PC-3 (cell line): ENCODE measurements around the gene CAST. TPM values are rescaled to one million over a fixed set of nuclear protein-coding genes. Genes with fewer than 3 reads are reported as not detected.

Experiments used
- ATAC-seq: fragments of 200-7000 bp; cut with Tn5 transposase; 2 replicates; pipeline ENCODE4 v1.9.1; 2020; ENCODE audit warnings: mild to moderate bottlenecking, moderate library complexity
- BruUV-seq: library from RNA; stranded (reverse); fragments of 400-500 nt; replicated peaks from 2 replicates; lab custom pipeline; 2021; lab: Mats Ljungman, UMichigan
- CTCF ChIA-PET: fragments of 300-600 bp; sonication (Branson Sonifier 250); formaldehyde crosslinking; loops from one replicate; lab custom pipeline; 2022; ENCODE audit warnings: antibody characterized with exemption; lab: Charles Lee
- POLR2A ChIA-PET: fragments of 300-600 bp; sonication (Branson Sonifier 250); formaldehyde crosslinking; loops from one replicate; lab custom pipeline; 2022; ENCODE audit warnings: antibody characterized with exemption; ENCODE audit not compliant: unreplicated experiment; lab: Charles Lee
- DNase-seq: peaks from one replicate; pipeline ENCODE4 v3.0.0-alpha.2; 2015
- H2AFZ ChIP-seq: fragments of 300-600 bp; sonication (generic); 2 replicates; pipeline ENCODE4 v1.6.0; 2016; ENCODE audit warnings: antibody characterized with exemption, low read length
- H3F3A ChIP-seq: fragments of 300-600 bp; sonication (generic); one replicate; pipeline ENCODE4 v1.6.0; 2017; ENCODE audit warnings: antibody characterized with exemption, low read length, control low read depth, mild to moderate bottlenecking; ENCODE audit not compliant: unreplicated experiment
- H3K27ac ChIP-seq: fragments of 300-600 bp; sonication (generic); 2 replicates; pipeline ENCODE4 v1.5.1; 2016; ENCODE audit warnings: mild to moderate bottlenecking, low read length
- H3K27me3 ChIP-seq: fragments of 300-600 bp; sonication (generic); 2 replicates; pipeline ENCODE4 v1.6.1; 2016; ENCODE audit warnings: low read length, mixed read lengths
- H3K36me3 ChIP-seq: fragments of 300-600 bp; sonication (generic); 2 replicates; pipeline ENCODE4 v1.6.1; 2016; ENCODE audit warnings: low read depth, mixed run types, low read length, mixed read lengths
- H3K4me1 ChIP-seq: fragments of 300-600 bp; sonication (generic); 2 replicates; pipeline ENCODE4 v1.5.1; 2016; ENCODE audit warnings: low read length; ENCODE audit not compliant: insufficient read depth
- H3K4me2 ChIP-seq: fragments of 300-600 bp; sonication (generic); 2 replicates; pipeline ENCODE4 v1.6.0; 2016; ENCODE audit warnings: low read length
- H3K4me3 ChIP-seq: fragments of 300-600 bp; sonication (generic); 2 replicates; pipeline ENCODE4 v1.5.1; 2016; ENCODE audit warnings: mild to moderate bottlenecking, low read length, mixed read lengths
- H3K79me2 ChIP-seq: fragments of 300-600 bp; sonication (generic); 2 replicates; pipeline ENCODE4 v1.6.1; 2017; ENCODE audit warnings: low read length, mixed read lengths
- H3K9ac ChIP-seq: fragments of 300-600 bp; sonication (generic); 2 replicates; pipeline ENCODE4 v1.6.0; 2016; ENCODE audit warnings: mild to moderate bottlenecking, low read length
- H3K9me2 ChIP-seq: fragments of 300-600 bp; sonication (generic); replicated peaks from 2 replicates; pipeline ENCODE4 v1.6.1; 2016; ENCODE audit warnings: mixed run types, low read length, mixed read lengths
- H3K9me3 ChIP-seq: fragments of 300-600 bp; sonication (generic); 2 replicates; pipeline ENCODE4 v1.6.1; 2016; ENCODE audit warnings: low read length, mixed read lengths
- H4K20me1 ChIP-seq: fragments of 300-600 bp; sonication (generic); 2 replicates; pipeline ENCODE4 v1.6.1; 2016; ENCODE audit warnings: low read length, mixed read lengths
- EZH2 ChIP-seq: fragments of 300-600 bp; sonication (generic); IDR thresholded peaks from one replicate; pipeline ENCODE4 v1.6.1; 2017; ENCODE audit warnings: antibody characterized with exemption, mild to moderate bottlenecking, low read length; ENCODE audit not compliant: unreplicated experiment
- EZH2phosphoT487 ChIP-seq: fragments of 300-600 bp; sonication (generic); IDR thresholded peaks from 2 replicates; pipeline ENCODE4 v1.6.1; 2018; ENCODE audit warnings: mild to moderate bottlenecking, antibody characterized with exemption, low read length, borderline replicate concordance
- intact Hi-C: fragments of 100-400 bp; cut with micrococcal nuclease; formaldehyde crosslinking; loops from 2 replicates; pipeline ENCODE4 v1.9.0; 2023
- total RNA-seq: library from RNA; depleted of rRNA; stranded (reverse); fragments of >200 nt; gene quantifications from 2 replicates; pipeline ENCODE4 v1.2.3, GENCODE V29; 2014
- TF ChIP-seq, protein P1 (sequence below): fragments of 300-600 bp; sonication (generic); conservative IDR thresholded peaks from 2 replicates; pipeline ENCODE4 v1.5.1; 2017; ENCODE audit warnings: antibody characterized with exemption, low read depth, mild to moderate bottlenecking, low read length

The CAST gene
- total RNA-seq, 1 experiment from 2014 or later: 73.2 TPM

DNA sequence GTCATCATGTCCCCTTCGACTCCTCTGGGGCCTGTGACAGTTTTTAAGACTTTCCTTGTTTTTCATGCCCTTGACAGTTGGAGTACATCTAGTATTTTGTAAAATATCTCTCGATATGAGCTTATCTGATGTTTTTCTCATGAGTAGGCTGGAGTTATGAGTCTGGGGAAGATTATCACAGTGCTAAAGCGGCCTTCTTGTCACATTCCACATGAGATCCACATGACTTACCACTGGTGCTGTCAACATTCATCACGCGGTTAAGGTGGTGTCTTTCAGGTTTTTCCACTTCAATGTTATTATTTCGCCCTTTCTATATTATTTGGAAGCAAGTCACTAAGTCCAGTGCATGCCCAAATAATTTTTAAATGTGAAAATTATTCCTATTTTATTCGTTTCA, 17.1 kb upstream of the CAST start:
- POLR2A ChIA-PET: no interaction called here
- CTCF ChIA-PET: interaction anchor here (0.6 kb wide), 1 partner anchor 10 kb away, joined by 7 read pairs; no protein-coding TSS in a partner anchor

DNA sequence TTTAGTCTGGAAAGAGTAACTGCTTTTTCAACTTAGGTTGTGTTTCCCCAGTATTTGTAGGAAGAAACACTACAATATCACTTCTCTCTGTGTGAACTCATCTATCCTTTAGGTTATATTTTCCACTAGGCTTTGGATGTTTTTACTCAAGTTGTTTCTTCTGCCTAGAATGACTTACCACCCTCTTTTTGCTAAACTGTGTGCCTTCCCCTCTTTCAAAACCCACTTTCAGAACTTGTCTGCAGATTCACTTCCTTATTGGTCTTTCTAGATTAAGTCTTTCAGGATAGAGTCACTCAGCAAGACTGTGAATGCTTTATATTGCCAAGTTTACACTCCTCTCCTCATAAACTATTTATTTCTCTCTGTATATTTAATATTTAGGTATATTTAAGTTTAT, 14.2 kb upstream of the CAST start:
- H3K9me3 ChIP-seq: no peaks in the 10 kb centered on the region
- intact Hi-C loops: no loop called here
- no peak overlapping the region for H3K4me2 ChIP-seq
- CTCF ChIA-PET: no interaction called here
- H3K4me3 ChIP-seq: no peak overlapping the region
- TF ChIP-seq EZH2 (no peak), EZH2phosphoT487 (no peak)
- TF ChIP-seq, protein P1, sequence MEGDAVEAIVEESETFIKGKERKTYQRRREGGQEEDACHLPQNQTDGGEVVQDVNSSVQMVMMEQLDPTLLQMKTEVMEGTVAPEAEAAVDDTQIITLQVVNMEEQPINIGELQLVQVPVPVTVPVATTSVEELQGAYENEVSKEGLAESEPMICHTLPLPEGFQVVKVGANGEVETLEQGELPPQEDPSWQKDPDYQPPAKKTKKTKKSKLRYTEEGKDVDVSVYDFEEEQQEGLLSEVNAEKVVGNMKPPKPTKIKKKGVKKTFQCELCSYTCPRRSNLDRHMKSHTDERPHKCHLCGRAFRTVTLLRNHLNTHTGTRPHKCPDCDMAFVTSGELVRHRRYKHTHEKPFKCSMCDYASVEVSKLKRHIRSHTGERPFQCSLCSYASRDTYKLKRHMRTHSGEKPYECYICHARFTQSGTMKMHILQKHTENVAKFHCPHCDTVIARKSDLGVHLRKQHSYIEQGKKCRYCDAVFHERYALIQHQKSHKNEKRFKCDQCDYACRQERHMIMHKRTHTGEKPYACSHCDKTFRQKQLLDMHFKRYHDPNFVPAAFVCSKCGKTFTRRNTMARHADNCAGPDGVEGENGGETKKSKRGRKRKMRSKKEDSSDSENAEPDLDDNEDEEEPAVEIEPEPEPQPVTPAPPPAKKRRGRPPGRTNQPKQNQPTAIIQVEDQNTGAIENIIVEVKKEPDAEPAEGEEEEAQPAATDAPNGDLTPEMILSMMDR: no peak
- BruUV-seq: no TSS peak
- ATAC-seq (no peak), DNase-seq (no peak)
- no peaks in the 10 kb centered on the region for H3K9me2 ChIP-seq
- H3K27me3 ChIP-seq: no peaks in the 10 kb centered on the region
- H3K27ac ChIP-seq: no peak overlapping the region; the same call in 1 of the 2 replicates
- H4K20me1 ChIP-seq: no peaks in the 10 kb centered on the region
- H3K36me3 ChIP-seq: no peaks in the 10 kb centered on the region
- H3F3A ChIP-seq: no peaks in the 10 kb centered on the region
- H3K9ac ChIP-seq: no peak overlapping the region
- POLR2A ChIA-PET: no interaction called here
- H2AFZ ChIP-seq: no peak overlapping the region
- peaks cover 35% of the 10 kb centered on the region for H3K4me1 ChIP-seq
- H3K79me2 ChIP-seq: no peaks in the 10 kb centered on the region

More for the DNA sequence above, 17.1 kb upstream of the CAST start:
- peaks cover 17% of the 10 kb centered on the region for H3K4me1 ChIP-seq
- BruUV-seq: no TSS peak
- no peak overlapping the region for H3K4me3 ChIP-seq
- H3K27me3 ChIP-seq: no peaks in the 10 kb centered on the region
- intact Hi-C loops: no loop called here
- DNase-seq (no peak), ATAC-seq (no peak)
- no peaks in the 10 kb centered on the region for H3K36me3 ChIP-seq
- H4K20me1 ChIP-seq: no peaks in the 10 kb centered on the region
- no peaks in the 10 kb centered on the region for H3K9me2 ChIP-seq
- H3K79me2 ChIP-seq: no peaks in the 10 kb centered on the region
- H3F3A ChIP-seq: no peaks in the 10 kb centered on the region
- H3K9ac ChIP-seq: no peak overlapping the region
- H3K4me2 ChIP-seq: no peak overlapping the region
- no peak overlapping the region for H3K27ac ChIP-seq
- TF ChIP-seq EZH2 (no peak), EZH2phosphoT487 (no peak)
- no peak overlapping the region for H2AFZ ChIP-seq
- H3K9me3 ChIP-seq: no peaks in the 10 kb centered on the region

DNA sequence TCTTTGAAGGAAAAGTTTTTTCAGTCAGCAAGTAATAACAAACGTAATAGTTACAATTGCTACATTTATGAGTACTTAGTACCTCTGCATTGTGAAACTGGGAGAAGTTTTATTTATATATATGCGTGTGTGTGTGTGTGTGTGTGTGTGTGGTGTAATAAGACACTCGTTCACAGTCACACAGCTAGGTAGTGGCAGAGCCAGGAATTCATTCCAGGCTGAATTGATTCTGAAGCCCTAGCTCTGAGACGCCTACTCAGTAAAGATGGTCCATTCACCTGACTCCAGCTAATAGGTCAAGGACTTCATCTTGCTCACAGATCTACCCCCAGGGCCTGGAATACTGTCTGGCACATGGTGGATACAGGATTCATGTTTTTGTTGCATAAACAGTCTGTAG, 13.6 kb upstream of the CAST start:
- DNase-seq: peak; percentile 45
- H3K9ac ChIP-seq: peak overlapping the region; percentile 69
- H3K79me2 ChIP-seq: no peaks in the 10 kb centered on the region
- no peak overlapping the region for H3K4me3 ChIP-seq
- H4K20me1 ChIP-seq: no peaks in the 10 kb centered on the region
- no peaks in the 10 kb centered on the region for H3K9me2 ChIP-seq
- H3K4me2 ChIP-seq: peak overlapping the region; percentile 38
- H3K4me1 ChIP-seq: peaks cover 40% of the 10 kb centered on the region
- no peaks in the 10 kb centered on the region for H3F3A ChIP-seq
- ChIA-PET POLR2A (interaction anchor here (0.7 kb wide), 1 partner anchor 784 kb away, joined by 4 read pairs; no protein-coding TSS in a partner anchor), CTCF (no interaction called here)
- peak; percentile 35 for ATAC-seq
- no peak overlapping the region for H2AFZ ChIP-seq
- TF ChIP-seq, protein P1: no peak
- no peak for TF ChIP-seq EZH2phosphoT487
- no peak for TF ChIP-seq EZH2
- no peaks in the 10 kb centered on the region for H3K36me3 ChIP-seq
- intact Hi-C loops: no loop called here
- no TSS peak for BruUV-seq
- H3K27ac ChIP-seq: peak overlapping the region; percentile 93
- H3K27me3 ChIP-seq: no peaks in the 10 kb centered on the region
- H3K9me3 ChIP-seq: no peaks in the 10 kb centered on the region
